HepG2 (cell line): ENCODE results near the gene SGSM1. TPM values are rescaled to one million over a fixed set of nuclear protein-coding genes. Genes with fewer than 3 reads are reported as not detected.

Experiments
- ATAC-seq: fragments of 200-7000 bp; cut with Tn5 transposase; 3 replicates; pipeline ENCODE4 v1.9.1; 2020; ENCODE audit warnings: mild to moderate bottlenecking, moderate library complexity
- BruUV-seq: library from RNA; stranded (reverse); fragments of 400-500 nt; replicated peaks from 2 replicates; lab custom pipeline; 2021; lab: Mats Ljungman, UMichigan
- CTCF ChIA-PET: fragments of 300-600 bp; formaldehyde crosslinking; extraction: SDS; loops from one replicate; lab custom pipeline; 2021; ENCODE audit warnings: low total read pairs, inconsistent platforms, low intra/inter-chr PET ratio; lab: Yijun Ruan, JAX
- POLR2A ChIA-PET: fragments of 350-600 bp; sonication (Branson Sonifier 250); formaldehyde crosslinking; loops from one replicate; lab custom pipeline; 2020; ENCODE audit warnings: antibody characterized with exemption, inconsistent platforms; lab: Yijun Ruan, JAX
- DNase-seq: peaks from one replicate; pipeline ENCODE4 v3.0.0-alpha.2; 2015; ENCODE audit warnings: low spot score
- FAIRE-seq: peaks from 3 replicates; lab custom pipeline; 2011; peaks lifted over from hg19 to GRCh38; lab: Jason Lieb, UNC
- H2AFZ ChIP-seq: one replicate; pipeline ENCODE4 v1.6.1; 2011; ENCODE audit warnings: low read length, inconsistent platforms
- H3K27ac ChIP-seq: fragments of 300-600 bp; 3 replicates; pipeline ENCODE4 v1.8.0; 2011; ENCODE audit warnings: mixed run types, mild to moderate bottlenecking, mixed read lengths, low read length, inconsistent platforms; ENCODE audit not compliant: insufficient read depth; ENCODE audit errors: extremely low read length
- H3K27me3 ChIP-seq, 2 experiments: fragments of 200-600 bp in 1 of 2; 2 replicates in 1 of 2; 3 replicates in 1 of 2; pipeline versions ENCODE4 v1.6.0 to v1.8.0; 2011; ENCODE audit warnings: low read length in 2 of 2, mild to moderate bottlenecking in 2 of 2, moderate library complexity in 2 of 2, inconsistent platforms in 1 of 2; ENCODE audit not compliant: insufficient read depth in 2 of 2, control insufficient read depth in 1 of 2
- H3K36me3 ChIP-seq, 2 experiments: fragments of 200-600 bp in 1 of 2; replicated peaks in 1 of 2; 2 replicates in 1 of 2; 3 replicates in 1 of 2; pipeline versions ENCODE4 v1.5.1 to v1.8.0; 2011; ENCODE audit warnings: low read length in 2 of 2, inconsistent platforms in 1 of 2; ENCODE audit not compliant: insufficient read depth in 2 of 2, control insufficient read depth in 1 of 2
- H3K4me1 ChIP-seq: 2 replicates; pipeline ENCODE4 v1.5.1; 2012; ENCODE audit warnings: low read length, inconsistent platforms; ENCODE audit not compliant: insufficient read depth
- H3K4me2 ChIP-seq: 2 replicates; pipeline ENCODE4 v1.6.0; 2011; ENCODE audit warnings: low read depth, low read length, inconsistent platforms
- H3K4me3 ChIP-seq, 3 experiments: fragments of 200-600 bp in 1 of 3; sonication (generic), shearing (Covaris generic) in 1 of 3; replicated peaks in 1 of 3; 2 replicates each; pipeline ENCODE4 v1.5.1; 2011 to 2016; ENCODE audit warnings: low read length in 3 of 3, inconsistent platforms in 2 of 3, low read depth in 2 of 3, mild to moderate bottlenecking in 2 of 3, control low read depth in 1 of 3, mixed read lengths in 1 of 3; ENCODE audit not compliant: insufficient read depth in 1 of 3
- H3K79me2 ChIP-seq: one replicate; pipeline ENCODE4 v1.6.1; 2011; ENCODE audit warnings: low read length, inconsistent platforms; ENCODE audit not compliant: insufficient read depth
- H3K9ac ChIP-seq: 2 replicates; pipeline ENCODE4 v1.6.0; 2011; ENCODE audit warnings: mild to moderate bottlenecking, low read depth, low read length, inconsistent platforms; ENCODE audit not compliant: insufficient read depth
- H3K9me3 ChIP-seq: 2 replicates; pipeline ENCODE4 v1.5.1; 2012; ENCODE audit warnings: mild to moderate bottlenecking, low read length
- H4K20me1 ChIP-seq: 2 replicates; pipeline ENCODE4 v1.6.0; 2011; ENCODE audit warnings: inconsistent platforms, mild to moderate bottlenecking, low read length, moderate library complexity; ENCODE audit not compliant: insufficient read depth
- BCLAF1 ChIP-seq: fragments of 450-650 bp; IDR thresholded peaks from 2 replicates; pipeline ENCODE4 v1.6.1; 2017; ENCODE audit warnings: mild to moderate bottlenecking
- MAX ChIP-seq: IDR thresholded peaks from 2 replicates; pipeline ENCODE4 v1.6.1; 2012; ENCODE audit warnings: inconsistent platforms
- POLR2AphosphoS2 ChIP-seq: IDR thresholded peaks from 2 replicates; pipeline ENCODE4 v1.6.1; 2011; ENCODE audit warnings: low read depth, low read length, improper control_type of control experiment
- POLR2AphosphoS5 ChIP-seq: IDR thresholded peaks from 2 replicates; pipeline ENCODE4 v1.6.1; 2012; ENCODE audit warnings: low read depth, low read length
- RBAK ChIP-seq: sonication (generic); formaldehyde crosslinking; IDR thresholded peaks from 2 replicates; pipeline ENCODE4 v1.5.1; 2020; ENCODE audit warnings: mild to moderate bottlenecking, missing genetic modification reagents
- SNAPC4 ChIP-seq: sonication (generic); formaldehyde crosslinking; IDR thresholded peaks from 2 replicates; pipeline ENCODE4 v1.4.0; 2020; ENCODE audit warnings: mild to moderate bottlenecking, missing genetic modification reagents
- SYNCRIP ChIP-seq: fragments of 200-400 bp; formaldehyde crosslinking; IDR thresholded peaks from 2 replicates; pipeline ENCODE4 v1.6.1; 2018; ENCODE audit warnings: mild to moderate bottlenecking, low read depth, low read length; ENCODE audit not compliant: insufficient read depth
- TERF1 ChIP-seq: sonication (generic); formaldehyde crosslinking; IDR thresholded peaks from 2 replicates; pipeline ENCODE4 v1.8.0; 2022; ENCODE audit warnings: mild to moderate bottlenecking, missing genetic modification reagents, moderate library complexity
- ZC3H4 ChIP-seq: sonication (generic); formaldehyde crosslinking; IDR thresholded peaks from 2 replicates; pipeline ENCODE4 v1.4.0; 2020; ENCODE audit warnings: missing genetic modification reagents, borderline replicate concordance
- ZFP36 ChIP-seq: fragments of 150-350 bp; IDR thresholded peaks from 2 replicates; pipeline ENCODE4 v1.6.1; 2018; ENCODE audit warnings: borderline replicate concordance, low read length, low read depth; ENCODE audit not compliant: partially characterized antibody
- ZFP82 ChIP-seq: sonication (generic); formaldehyde crosslinking; IDR thresholded peaks from 2 replicates; pipeline ENCODE4 v1.5.1; 2020; ENCODE audit warnings: mild to moderate bottlenecking, missing genetic modification reagents, borderline replicate concordance
- ZNF274 ChIP-seq: sonication (generic); formaldehyde crosslinking; IDR thresholded peaks from 2 replicates; pipeline ENCODE4 v1.5.1; 2020; ENCODE audit warnings: mild to moderate bottlenecking, missing genetic modification reagents
- ZNF3 ChIP-seq: IDR thresholded peaks from 2 replicates; pipeline ENCODE4 v1.7.0; 2017; ENCODE audit warnings: inconsistent platforms
- ZNF740 ChIP-seq: sonication (generic); formaldehyde crosslinking; IDR thresholded peaks from 2 replicates; pipeline ENCODE4 v1.4.0; 2020; ENCODE audit warnings: missing genetic modification reagents
- WGBS: methylation state at CpG from one replicate; pipeline ENCODE4 v1.1.6; 2017; ENCODE audit warnings: low lambda C conversion rate; 5-methylcytosine and 5-hydroxymethylcytosine counted together
- in situ Hi-C: cut with HindIII; loops from 2 replicates; pipeline ENCODE4 v1.10.0; 2017; ENCODE audit warnings: low pct_unique_long_range_greater_than_20kb; ENCODE audit not compliant: extremely low pct_ligation_motif_present
- intact Hi-C: fragments of 100-400 bp; cut with micrococcal nuclease; formaldehyde crosslinking; loops from one replicate; pipeline ENCODE4 v1.10.0; 2022; ENCODE audit not compliant: unreplicated experiment
- polyA plus RNA-seq, 8 experiments: library from polyadenylated mRNA; depleted of rRNA in 3 of 8; stranded (reverse) in 7 of 8; unstranded in 1 of 8; fragments of >200 nt; fragmentation: Illumina TruSeq in 4 of 8; extraction: Trizol in 4 of 8; gene quantifications; 2 replicates each; pipeline versions ENCODE4 v1.2.1 to v1.2.3, GENCODE V29; 2011 to 2016; ENCODE audit warnings: low read depth in 4 of 8, missing spikeins in 1 of 8, mixed read lengths in 1 of 8; ENCODE audit not compliant: insufficient read depth in 1 of 8
- total RNA-seq, 5 experiments: library from RNA; depleted of rRNA; stranded (reverse); fragments of >200 nt; fragmentation: Illumina TruSeq; extraction: Trizol; gene quantifications; 2 replicates each; pipeline ENCODE4 v1.2.3, GENCODE V29; 2016; ENCODE audit warnings: low read depth in 1 of 5

SGSM1 gene
- total and polyA plus RNA-seq, 2 of the 13 experiments (the other 11 are each of a cell fraction or from before 2014, with no cell fraction given) = 0.07 TPM; not detected in 1

GRCh38 chr22:24975813-24976341 is 169.9 kb downstream of the SGSM1 start:
- Histone ChIP-seq H4K20me1 (no peaks in the 10 kb centered on the region), H3K27ac (no peak overlapping the region), H3K4me2 (no peak overlapping the region), H3K36me3 (no peaks in the 10 kb centered on the region; a peak in 1 of 5 replicates), H3K9ac (no peak overlapping the region), H3K4me1 (peaks cover 19% of the 10 kb centered on the region), H3K4me3 (no peak overlapping the region), H3K9me3 (no peaks in the 10 kb centered on the region), H2AFZ (no peak overlapping the region), H3K79me2 (peaks cover 10% of the 10 kb centered on the region), H3K27me3 (no peaks in the 10 kb centered on the region)
- in situ Hi-C loops = no loop called here
- intact Hi-C loops = no loop called here
- ChIA-PET CTCF (no interaction called here), POLR2A (no interaction called here)
- DNase-seq = no peak
- ATAC-seq = no peak; the same call in 1 of the 3 replicates
- no TSS peak for BruUV-seq
- 88% methylated on average over 8 of the region's 11 CpGs for whole genome bisulfite sequencing
- FAIRE-seq = no peak
- TF ChIP-seq ZNF3 (CRISPR knock-in tag) (no peak), MAX (no peak), RBAK (CRISPR knock-in tag) (no peak), SYNCRIP (no peak), ZNF274 (CRISPR knock-in tag) (no peak), BCLAF1 (no peak), ZFP36 (no peak), ZFP82 (CRISPR knock-in tag) (no peak), TERF1 (CRISPR knock-in tag) (no peak), ZNF740 (CRISPR knock-in tag) (no peak), ZC3H4 (CRISPR knock-in tag) (no peak), POLR2AphosphoS5 (no peak), SNAPC4 (no peak), POLR2AphosphoS2 (no peak)
